Transverse colon (tissue), 4 donors: ENCODE results near the gene BORCS6. TPM values are rescaled to one million over a fixed set of nuclear protein-coding genes. Genes with fewer than 3 reads are reported as not detected.
"Not testable (repeated sequence)": the region's sequence is repeated elsewhere in the genome, so short reads cannot be mapped to it uniquely, and the experiment has no call there.

Experiments used
- DNase-seq: peaks from one replicate; pipeline ENCODE4 v3.0.0-alpha.2; 2019
- H3K27ac ChIP-seq, 4 donors: fragments of 200-600 bp; sonication (generic); 2 replicates each; pipeline ENCODE4 v1.5.1; 2016 to 2018; ENCODE audit warnings: inconsistent platforms in 4 of 4
- H3K27me3 ChIP-seq: fragments of 200-600 bp; sonication (generic); 2 replicates; pipeline ENCODE4 v1.5.1; 2017; ENCODE audit warnings: inconsistent platforms
- H3K36me3 ChIP-seq, 4 donors: fragments of 200-600 bp; sonication (generic); 2 replicates each; pipeline ENCODE4 v1.5.1; 2017 to 2019; ENCODE audit warnings: inconsistent platforms in 4 of 4
- H3K4me1 ChIP-seq, 4 donors: fragments of 200-600 bp; sonication (generic); 2 replicates each; pipeline ENCODE4 v1.5.1; 2017 to 2020; ENCODE audit warnings: inconsistent platforms in 4 of 4
- H3K4me3 ChIP-seq, 4 donors: fragments of 200-600 bp; sonication (generic); 1 replicate in 1 of 4; 2 replicates in 3 of 4; pipeline versions ENCODE4 v1.5.1 to v1.6.1; 2017 to 2019; ENCODE audit warnings: inconsistent platforms in 4 of 4
- H3K9me3 ChIP-seq, 2 donors: fragments of 200-600 bp; sonication (generic); 2 replicates each; pipeline ENCODE4 v1.5.1; 2017 to 2019; ENCODE audit warnings: inconsistent platforms in 2 of 2
- CTCF ChIP-seq, 5 experiments: fragments of 200-600 bp in 3 of 5; fragments of 450-650 bp in 2 of 5; sonication (generic) in 3 of 5; IDR thresholded peaks; 1 replicate in 2 of 5; 2 replicates in 3 of 5; pipeline ENCODE4 v1.5.1; 2016 to 2017; ENCODE audit warnings: antibody characterized with exemption in 5 of 5, inconsistent platforms in 3 of 5, mild to moderate bottlenecking in 2 of 5, moderate library complexity in 1 of 5
- EP300 ChIP-seq: sonication (generic); formaldehyde crosslinking; IDR thresholded peaks from one replicate; pipeline ENCODE4 v1.6.1; 2017; ENCODE audit warnings: antibody characterized with exemption, low read depth
- POLR2A ChIP-seq: fragments of 450-650 bp; IDR thresholded peaks from one replicate; pipeline ENCODE4 v1.6.1; 2016; ENCODE audit warnings: antibody characterized with exemption, mild to moderate bottlenecking, moderate library complexity
- POLR2AphosphoS5 ChIP-seq, 3 donors: sonication (generic); formaldehyde crosslinking; IDR thresholded peaks; one replicate each; pipeline ENCODE4 v1.6.1; 2016; ENCODE audit warnings: antibody characterized with exemption in 3 of 3
- WGBS, 2 donors: methylation state at CpG; one replicate each; pipeline ENCODE4 v1.1.5; 2018; ENCODE audit warnings: low coverage in 1 of 2; 5-methylcytosine and 5-hydroxymethylcytosine counted together
- in situ Hi-C, 4 donors: fragments of 200-750 bp; cut with MboI; loops; one replicate each; pipeline versions ENCODE4 v1.15.0 to v1.15.1; 2017; ENCODE audit warnings: low sequenced_read_pairs in 3 of 4, low pct_ligation_motif_present in 1 of 4, low pct_unique_long_range_greater_than_20kb in 1 of 4
- intact Hi-C: fragments of 100-400 bp; cut with DNase I; formaldehyde crosslinking; loops from one replicate; pipeline ENCODE4 v1.15.1; 2023; ENCODE audit warnings: low total_unique reads
- total RNA-seq, 4 donors: library from RNA; depleted of rRNA; stranded (reverse); fragments of >200 nt; gene quantifications; one replicate each; pipeline ENCODE4 v1.1.0, GENCODE V29; 2016

BORCS6 gene
- total RNA-seq, 4 donors from 2014 or later: 3.2 to 17.1 (median 12.7) TPM

GRCh38 chr17:8220783-8221662 is 31.0 kb upstream of the BORCS6 start:
- Histone ChIP-seq H3K36me3 (no peaks in the 10 kb centered on the region), H3K4me3 (peak overlapping the region; percentile 46 to 82 (median 52)), H3K9me3 (no peaks in the 10 kb centered on the region), H3K27ac (peak overlapping the region; percentile 95 to 99 (median 98)), H3K27me3 (no peaks in the 10 kb centered on the region), H3K4me1 (peaks cover 8 to 26% (median 17%) of the 10 kb centered on the region in 4 donors)
- TF ChIP-seq CTCF (IDR thresholded peaks at IDR 0.05) (peak in 1 of 5 experiments; percentile 10), POLR2AphosphoS5 (IDR thresholded peaks at IDR 0.05) (peak in 2 of 3 donors; percentile 31 to 36), EP300 (no peak), POLR2A (peak; percentile 23)
- intact Hi-C loops: loop anchor here (2.0 kb wide), 1 partner anchor 76 kb away; no protein-coding TSS in a partner anchor
- in situ Hi-C loops: no loop called here
- 0 to 1% methylated on average over 14 to 45 of the region's 45 CpGs for WGBS, 2 donors
- DNase-seq: peak; percentile 94

- H3K4me1 ChIP-seq: peaks cover 7 to 20% (median 14%) of the 10 kb centered on the region in 4 donors
- in situ Hi-C loops, H3K4me3 ChIP-seq, H3K9me3 ChIP-seq, H3K36me3 ChIP-seq, H3K27me3 ChIP-seq, intact Hi-C loops, DNase-seq, H3K27ac ChIP-seq: not testable (repeated sequence)
- 80 to 86% methylated on average over 5 to 15 of the region's 15 CpGs for WGBS, 2 donors
Observed at GRCh38 chr17:8214000-8214399, 24.0 kb upstream of the BORCS6 start.

GRCh38 chr17:8212312-8213180 is 22.6 kb upstream of the BORCS6 start:
- TF ChIP-seq EP300 (no peak), POLR2AphosphoS5 (IDR thresholded peaks at IDR 0.05) (no peak), CTCF (IDR thresholded peaks at IDR 0.05) (no peak), POLR2A (no peak)
- intact Hi-C loops: no loop called here
- Histone ChIP-seq H3K4me1 (peaks cover 7 to 18% (median 14%) of the 10 kb centered on the region in 4 donors), H3K27me3 (no peaks in the 10 kb centered on the region), H3K36me3 (no peaks in the 10 kb centered on the region), H3K9me3 (no peaks in the 10 kb centered on the region), H3K27ac (no peak overlapping the region), H3K4me3 (no peak overlapping the region)
- DNase-seq: no peak
- 76 to 81% methylated on average over 4 to 14 of the region's 14 CpGs for WGBS, 2 donors
- in situ Hi-C loops: no loop called here

GRCh38 chr17:8210761-8211458 is 20.9 kb upstream of the BORCS6 start:
- 9 to 10% methylated on average over 18 to 22 of the region's 22 CpGs for WGBS, 2 donors
- Histone ChIP-seq H3K4me1 (peaks cover 7 to 18% (median 14%) of the 10 kb centered on the region in 4 donors), H3K4me3 (peak overlapping the region; percentile 46 to 62 (median 58)), H3K27ac (peak overlapping the region; percentile 81 to 89 (median 86)), H3K27me3 (no peaks in the 10 kb centered on the region), H3K36me3 (no peaks in the 10 kb centered on the region), H3K9me3 (no peaks in the 10 kb centered on the region)
- TF ChIP-seq POLR2AphosphoS5 (IDR thresholded peaks at IDR 0.05) (no peak), EP300 (no peak), POLR2A (no peak), CTCF (IDR thresholded peaks at IDR 0.05) (no peak)
- DNase-seq: no peak
- in situ Hi-C loops: no loop called here
- intact Hi-C loops: no loop called here
